HG03196 (cell line): Measurements from ENCODE around the gene FAM193B.

Experiments used
- ATAC-seq: cut with Tn5 transposase; IDR thresholded peaks from one replicate; pipeline ENCODE4 v1.9.1; 2021; ENCODE audit not compliant: unreplicated experiment

The FAM193B gene

DNA sequence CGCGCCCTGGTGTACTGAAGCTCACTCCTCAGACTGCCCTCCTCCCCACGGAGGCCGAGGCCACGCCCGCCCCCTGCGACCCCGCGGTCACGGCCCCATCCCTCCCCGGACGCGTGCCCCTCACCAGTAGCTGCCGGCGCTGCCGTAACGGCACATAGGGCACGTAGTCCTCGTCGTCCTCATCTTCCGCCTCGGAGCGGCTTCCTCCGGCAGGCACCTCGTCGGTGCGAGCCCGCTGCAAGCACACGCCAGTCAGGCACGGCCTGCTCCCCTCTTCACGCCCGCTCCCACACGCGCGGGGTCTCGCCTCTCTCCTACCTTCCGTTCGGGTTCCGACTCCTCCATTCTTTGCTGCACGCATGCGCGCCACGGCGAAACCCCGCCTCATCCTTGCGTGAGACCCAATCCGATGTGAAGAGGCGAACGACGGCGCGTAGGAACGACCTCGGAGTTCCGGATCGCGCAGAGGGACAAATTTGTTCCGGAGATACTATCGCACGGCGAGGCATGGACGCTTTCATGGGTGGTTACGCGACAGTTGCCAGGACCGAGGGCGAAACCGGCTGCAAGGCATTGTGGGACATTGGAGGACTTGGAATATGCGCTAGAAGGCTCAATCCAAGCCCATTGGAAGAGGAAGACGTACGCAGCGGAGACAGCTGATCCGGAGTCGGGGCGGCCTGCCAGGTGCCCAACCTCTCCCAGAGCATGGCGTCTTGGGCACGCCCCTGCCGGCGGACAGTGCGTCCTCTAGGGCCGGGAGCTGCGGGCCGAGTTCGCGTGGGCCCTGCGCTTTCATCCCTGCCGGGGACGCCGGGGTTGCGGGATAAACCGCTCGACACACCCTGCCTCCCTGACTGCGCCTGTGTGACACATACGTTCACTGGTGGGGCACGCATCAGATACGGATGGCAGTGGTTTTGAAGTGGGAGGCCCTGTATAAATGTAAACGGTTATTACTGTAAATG is 37.5 kb downstream of the FAM193B start, which contains the start of gene DDX41:
Gene DDX41 (minus strand): TSS at position 361 of the 968 bp plus-strand sequence. CDS start 16 bp downstream, at position 345.
- ATAC-seq = peak; percentile 71

- no peak for ATAC-seq
Measured at GRCh38 chr5:177515580-177515979, 38.8 kb downstream of the FAM193B start.

DNA sequence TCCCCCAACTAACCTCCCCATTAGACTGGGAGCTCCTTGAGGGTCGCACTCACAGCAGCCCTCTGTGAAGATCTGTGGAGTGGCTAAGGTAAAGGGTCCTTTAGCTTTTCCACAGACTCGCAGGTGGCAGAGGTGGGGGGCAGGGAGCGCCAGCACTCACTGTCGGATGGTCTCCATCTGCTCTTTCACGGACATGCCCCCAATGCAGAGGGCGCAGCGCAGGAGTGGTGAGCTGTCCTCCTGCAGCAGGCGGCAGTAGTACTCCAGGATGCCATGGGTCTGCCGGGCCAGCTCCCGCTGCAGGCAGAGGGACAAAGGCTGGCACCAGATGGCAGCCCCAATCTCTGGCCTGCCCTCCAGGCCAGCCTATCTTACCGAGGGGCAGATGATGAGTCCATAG is 39.8 kb downstream of the FAM193B start:
- ATAC-seq = no peak

- no peak for ATAC-seq
Measured at GRCh38 chr5:177513500-177513899, 40.9 kb downstream of the FAM193B start.

DNA sequence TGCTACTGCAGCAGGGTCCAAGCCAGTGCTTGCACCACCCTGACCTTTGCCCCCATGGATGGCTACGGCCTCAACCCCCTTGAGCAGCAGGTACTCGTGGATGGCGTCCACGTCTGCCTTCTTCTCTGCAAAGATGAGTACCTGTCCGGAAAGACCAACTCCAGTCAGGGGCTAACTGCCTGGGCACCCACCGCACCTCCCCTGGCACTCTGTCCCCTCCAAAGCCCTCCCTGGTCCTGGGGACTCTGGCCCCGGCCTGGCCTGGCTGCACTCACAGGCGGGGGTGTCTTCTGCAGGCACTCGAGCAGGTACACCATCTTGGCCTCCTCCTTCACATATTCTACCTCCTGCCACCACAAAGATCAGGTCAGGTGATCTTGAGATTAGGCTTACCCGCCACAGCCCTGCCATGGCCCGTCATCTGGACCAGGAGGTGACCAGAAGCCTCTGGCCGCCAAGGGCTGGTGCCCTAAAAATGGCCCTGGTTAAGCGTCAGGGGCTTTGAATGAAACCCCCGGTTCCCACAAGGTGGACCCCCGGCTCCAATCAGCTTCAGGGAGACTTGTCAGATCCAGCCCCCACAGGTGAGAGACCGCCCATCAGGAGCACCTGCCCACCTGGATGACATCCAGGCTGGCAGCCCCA is 41.5 kb downstream of the FAM193B start:
- ATAC-seq = no peak

DNA sequence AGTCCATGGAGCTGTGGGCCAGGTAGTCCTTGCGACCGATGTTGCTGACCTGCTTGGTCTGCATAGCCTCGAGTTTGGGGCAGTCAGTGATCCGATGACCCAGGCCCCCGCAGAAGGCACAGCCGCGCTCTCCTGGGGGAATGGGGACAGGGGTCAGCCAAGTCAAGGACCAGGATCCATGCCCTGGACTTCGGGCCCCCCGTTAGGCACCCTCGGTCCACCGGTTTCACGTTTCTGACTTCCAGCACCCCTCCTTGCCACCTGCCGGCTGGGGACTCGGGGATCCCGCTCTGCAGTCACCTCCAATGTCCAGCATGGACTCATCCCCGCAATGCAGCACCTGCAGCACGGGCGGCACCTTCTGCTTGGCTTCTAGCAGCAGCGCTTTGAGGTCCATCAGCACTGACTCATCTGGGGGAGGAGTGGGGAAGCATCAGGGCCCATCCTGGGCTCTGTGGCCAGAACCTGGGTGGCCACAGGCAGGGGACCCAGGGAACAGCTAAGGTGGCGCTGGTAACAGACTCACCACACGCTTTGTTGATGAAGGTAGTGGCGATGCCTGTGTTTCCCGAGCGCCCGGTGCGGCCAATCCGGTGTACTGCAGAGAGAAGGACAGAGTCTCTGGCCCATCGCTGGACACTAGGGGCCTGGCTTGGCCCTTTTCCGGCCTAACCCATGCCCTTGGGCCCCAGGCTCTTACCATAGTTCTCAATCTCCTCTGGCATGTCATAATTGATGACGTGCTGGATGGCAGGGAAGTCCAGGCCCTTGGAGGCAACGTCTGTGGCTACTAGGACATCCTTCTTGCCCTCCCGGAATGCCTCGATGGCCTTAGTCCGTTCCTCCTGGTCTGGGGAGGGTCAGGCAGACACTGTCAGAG is 42.3 kb downstream of the FAM193B start:
- no peak for ATAC-seq

- no peak for ATAC-seq
Measured at GRCh38 chr5:177511181-177511580, 43.2 kb downstream of the FAM193B start.

GRCh38 chr5:177510567-177511053 is 43.8 kb downstream of the FAM193B start:
- no peak for ATAC-seq

- no peak for ATAC-seq
Measured at GRCh38 chr5:177509991-177510566, 44.3 kb downstream of the FAM193B start.

- ATAC-seq = no peak
Measured at GRCh38 chr5:177509381-177509951, 44.9 kb downstream of the FAM193B start, which contains the start of gene DOK3. Gene DOK3, minus strand, starts transcription at chr5:177509826. Its CDS starts 286 bp downstream, at chr5:177509540.

- no peak for ATAC-seq
Measured at GRCh38 chr5:177508837-177509236, 45.5 kb downstream of the FAM193B start.

DNA sequence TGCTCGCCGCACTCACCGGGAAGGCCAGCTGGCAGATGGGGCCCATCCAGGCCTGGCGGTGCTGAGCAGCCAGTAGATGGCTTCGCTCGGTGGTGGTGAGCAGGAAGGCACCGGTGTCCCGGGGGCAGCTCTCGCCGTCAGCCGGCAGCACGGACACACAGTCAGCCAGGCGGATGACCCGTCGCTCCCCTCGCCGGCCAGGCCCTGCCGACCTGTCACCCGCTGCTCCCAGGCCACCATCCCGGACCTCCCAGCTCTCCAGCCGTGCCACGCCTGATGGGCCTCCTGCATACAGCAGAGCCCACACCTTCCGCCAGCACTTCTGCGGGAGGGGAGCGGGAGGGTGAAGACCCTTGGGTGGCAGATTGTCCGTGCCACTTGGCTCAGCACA is 46.1 kb downstream of the FAM193B start:
- no peak for ATAC-seq

GRCh38 chr5:177507596-177508220 is 46.7 kb downstream of the FAM193B start:
- no peak for ATAC-seq

GRCh38 chr5:177507165-177507564 is 47.2 kb downstream of the FAM193B start:
- ATAC-seq = no peak

- ATAC-seq = no peak
Measured at GRCh38 chr5:177505075-177505474, 49.3 kb downstream of the FAM193B start.

- no peak for ATAC-seq
Measured at GRCh38 chr5:177504086-177505056, 50.0 kb downstream of the FAM193B start.

- ATAC-seq = no peak
Measured at GRCh38 chr5:177503351-177504085, 50.8 kb downstream of the FAM193B start.

GRCh38 chr5:177502886-177503285 is 51.5 kb downstream of the FAM193B start:
- no peak for ATAC-seq
